DOHH2 (cell line): ENCODE measurements around the gene SRBD1.

Experiments
- EZH2phosphoT487 ChIP-seq: fragments of 200-600 bp; sonication (generic); IDR thresholded peaks from 2 replicates; pipeline ENCODE4 v1.6.1; 2017; ENCODE audit warnings: borderline replicate concordance, mild to moderate bottlenecking, antibody characterized with exemption, low read length, moderate library complexity, mixed read lengths
- TF ChIP-seq, protein P1 (sequence below): fragments of 200-600 bp; sonication (generic); IDR thresholded peaks from one replicate; pipeline ENCODE4 v1.5.1; 2014; ENCODE audit warnings: antibody characterized with exemption, mild to moderate bottlenecking, low read depth, low read length; ENCODE audit not compliant: poor library complexity, severe bottlenecking

DNA sequence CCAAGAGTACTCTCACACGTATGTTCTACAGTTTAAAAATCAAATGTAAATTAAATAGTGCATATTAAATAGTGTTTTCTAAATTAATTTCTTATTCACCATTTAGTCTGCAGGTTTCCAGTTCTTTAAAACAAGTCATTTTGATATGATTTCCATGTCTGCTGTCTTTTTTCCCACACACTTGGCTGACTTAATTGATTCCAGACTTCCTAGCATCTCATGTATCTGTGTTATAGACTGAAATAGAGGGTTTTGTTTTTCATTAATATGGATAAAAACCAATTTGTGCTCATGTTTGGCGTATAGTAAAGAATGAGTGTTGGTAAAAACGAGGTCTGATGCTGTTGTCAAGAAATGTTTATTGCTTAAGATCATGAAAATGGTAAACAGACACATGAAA lies 104.3 kb downstream of the SRBD1 start:
- TF ChIP-seq, protein P1, sequence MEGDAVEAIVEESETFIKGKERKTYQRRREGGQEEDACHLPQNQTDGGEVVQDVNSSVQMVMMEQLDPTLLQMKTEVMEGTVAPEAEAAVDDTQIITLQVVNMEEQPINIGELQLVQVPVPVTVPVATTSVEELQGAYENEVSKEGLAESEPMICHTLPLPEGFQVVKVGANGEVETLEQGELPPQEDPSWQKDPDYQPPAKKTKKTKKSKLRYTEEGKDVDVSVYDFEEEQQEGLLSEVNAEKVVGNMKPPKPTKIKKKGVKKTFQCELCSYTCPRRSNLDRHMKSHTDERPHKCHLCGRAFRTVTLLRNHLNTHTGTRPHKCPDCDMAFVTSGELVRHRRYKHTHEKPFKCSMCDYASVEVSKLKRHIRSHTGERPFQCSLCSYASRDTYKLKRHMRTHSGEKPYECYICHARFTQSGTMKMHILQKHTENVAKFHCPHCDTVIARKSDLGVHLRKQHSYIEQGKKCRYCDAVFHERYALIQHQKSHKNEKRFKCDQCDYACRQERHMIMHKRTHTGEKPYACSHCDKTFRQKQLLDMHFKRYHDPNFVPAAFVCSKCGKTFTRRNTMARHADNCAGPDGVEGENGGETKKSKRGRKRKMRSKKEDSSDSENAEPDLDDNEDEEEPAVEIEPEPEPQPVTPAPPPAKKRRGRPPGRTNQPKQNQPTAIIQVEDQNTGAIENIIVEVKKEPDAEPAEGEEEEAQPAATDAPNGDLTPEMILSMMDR: no peak
- TF ChIP-seq EZH2phosphoT487: no peak
